SU-DHL-6 (cell line): Measurements from ENCODE around the gene ICA1.

Experiments
- H2AFZ ChIP-seq: fragments of 200-600 bp; sonication (generic); 2 replicates; pipeline ENCODE4 v1.6.1; 2014; ENCODE audit warnings: low read depth, mild to moderate bottlenecking, moderate library complexity, mixed read lengths, antibody characterized with exemption, low read length; ENCODE audit not compliant: severe bottlenecking
- H3F3A ChIP-seq: fragments of 200-600 bp; shearing (Covaris generic); 2 replicates; pipeline ENCODE4 v1.6.0; 2016; ENCODE audit warnings: antibody characterized with exemption, mild to moderate bottlenecking; ENCODE audit not compliant: insufficient read depth
- H3K27ac ChIP-seq: fragments of 200-600 bp; sonication (generic); 2 replicates; pipeline ENCODE4 v1.5.1; 2016; ENCODE audit warnings: low read depth, mild to moderate bottlenecking, low read length, moderate library complexity, mixed read lengths
- H3K27me3 ChIP-seq: fragments of 200-600 bp; sonication (generic), shearing (Covaris generic); 2 replicates; pipeline ENCODE4 v1.6.0; 2014; ENCODE audit warnings: mild to moderate bottlenecking, low read length
- H3K36me3 ChIP-seq: fragments of 200-600 bp; sonication (generic); 2 replicates; pipeline ENCODE4 v1.6.1; 2014; ENCODE audit warnings: mild to moderate bottlenecking, low read length, mixed read lengths
- H3K4me2 ChIP-seq: fragments of 300-600, 200-600 bp; shearing (Covaris generic), sonication (generic); 2 replicates; pipeline ENCODE4 v1.6.0; 2014; ENCODE audit warnings: low read length, low read depth, mild to moderate bottlenecking; ENCODE audit not compliant: poor library complexity, severe bottlenecking
- H3K4me3 ChIP-seq: fragments of 200-600 bp; sonication (generic); 2 replicates; pipeline ENCODE4 v1.5.1; 2014; ENCODE audit warnings: antibody characterized with exemption, low read length, mild to moderate bottlenecking, mixed read lengths; ENCODE audit not compliant: insufficient read depth, poor library complexity, severe bottlenecking
- H3K79me2 ChIP-seq: fragments of 200-600 bp; sonication (generic); 2 replicates; pipeline ENCODE4 v1.6.1; 2014; ENCODE audit warnings: mild to moderate bottlenecking, low read length, moderate library complexity; ENCODE audit not compliant: insufficient read depth
- H3K9ac ChIP-seq: fragments of 200-600 bp; sonication (generic); 2 replicates; pipeline ENCODE4 v1.7.0; 2014; ENCODE audit warnings: mild to moderate bottlenecking, low read length
- H3K9me2 ChIP-seq: fragments of 200-600 bp; sonication (generic); replicated peaks from 2 replicates; pipeline ENCODE4 v1.6.1; 2014; ENCODE audit warnings: low read length; ENCODE audit not compliant: insufficient read depth
- H3K9me3 ChIP-seq: fragments of 200-600 bp; sonication (generic); 2 replicates; pipeline ENCODE4 v1.6.1; 2014; ENCODE audit warnings: low read length, mixed read lengths; ENCODE audit not compliant: insufficient read depth
- H4K20me1 ChIP-seq: fragments of 200-600 bp; sonication (generic); 2 replicates; pipeline ENCODE4 v1.6.1; 2014; ENCODE audit warnings: low read depth, mild to moderate bottlenecking, antibody characterized with exemption, low read length, moderate library complexity, mixed read lengths
- EZH2phosphoT487 ChIP-seq: fragments of 200-600 bp; sonication (generic), shearing (Covaris generic); conservative IDR thresholded peaks from 2 replicates; pipeline ENCODE4 v1.6.1; 2018; ENCODE audit warnings: mild to moderate bottlenecking, antibody characterized with exemption, low read length, moderate library complexity, mixed read lengths
- TF ChIP-seq, protein P1 (sequence below): fragments of 200-600 bp; sonication (generic); IDR thresholded peaks from one replicate; pipeline ENCODE4 v1.5.1; 2017; ENCODE audit warnings: antibody characterized with exemption, mild to moderate bottlenecking, low read length, moderate library complexity; ENCODE audit not compliant: insufficient read depth, poor library complexity, severe bottlenecking

Gene ICA1

DNA sequence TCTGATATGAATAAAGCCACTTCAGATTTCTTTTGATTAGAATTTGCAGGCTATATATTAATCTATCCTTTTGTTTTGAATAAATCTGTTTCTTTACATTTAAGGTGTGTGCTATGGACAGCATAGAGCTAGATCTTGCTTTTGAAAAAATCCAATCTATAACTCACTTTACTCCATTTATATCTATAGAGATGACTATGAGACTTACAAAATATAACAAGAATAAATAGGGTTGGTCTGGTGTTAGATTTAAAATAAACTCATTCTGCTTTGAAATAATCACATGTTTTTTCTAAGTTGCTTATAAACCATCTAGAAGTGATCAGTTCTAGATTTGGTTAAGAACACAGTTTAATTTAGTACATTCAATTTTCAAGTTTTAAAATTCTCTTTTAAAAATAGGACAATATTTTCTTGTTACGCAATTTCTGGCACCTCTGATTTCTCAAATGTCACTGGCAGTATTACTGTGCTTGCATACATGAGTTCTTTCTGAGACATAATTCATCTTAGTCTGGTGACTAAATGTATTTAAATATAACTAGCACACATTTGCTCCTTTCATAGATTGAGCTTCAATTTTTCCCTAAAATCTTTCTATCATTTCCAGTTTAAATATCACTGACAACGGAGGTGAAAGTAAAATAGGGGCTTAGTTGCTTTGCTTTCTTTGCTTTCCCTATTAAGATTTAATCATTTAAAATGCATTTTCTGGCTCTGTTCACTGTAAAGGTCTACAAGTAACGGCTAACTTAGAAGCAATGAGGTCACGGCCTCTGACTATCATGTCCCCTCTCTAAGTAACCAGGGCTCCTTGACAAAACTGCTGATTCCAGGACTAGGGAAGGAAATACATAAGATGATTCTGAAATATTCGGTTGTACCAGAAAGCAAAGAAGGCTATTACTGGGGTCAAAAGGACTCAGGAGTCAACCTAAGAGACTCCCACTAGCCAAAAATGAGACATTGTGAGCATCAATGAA, 89.3 kb downstream of the ICA1 start:
- Histone ChIP-seq H3K36me3 (no peaks in the 10 kb centered on the region), H3K9me2 (no peaks in the 10 kb centered on the region), H3F3A (peaks cover 19% of the 10 kb centered on the region), H3K9me3 (no peaks in the 10 kb centered on the region), H3K4me2 (no peak overlapping the region), H3K27ac (no peak overlapping the region), H3K4me3 (no peak overlapping the region), H4K20me1 (no peaks in the 10 kb centered on the region), H3K9ac (no peak overlapping the region), H3K27me3 (no peaks in the 10 kb centered on the region), H2AFZ (no peak overlapping the region), H3K79me2 (no peaks in the 10 kb centered on the region)
- TF ChIP-seq, protein P1, sequence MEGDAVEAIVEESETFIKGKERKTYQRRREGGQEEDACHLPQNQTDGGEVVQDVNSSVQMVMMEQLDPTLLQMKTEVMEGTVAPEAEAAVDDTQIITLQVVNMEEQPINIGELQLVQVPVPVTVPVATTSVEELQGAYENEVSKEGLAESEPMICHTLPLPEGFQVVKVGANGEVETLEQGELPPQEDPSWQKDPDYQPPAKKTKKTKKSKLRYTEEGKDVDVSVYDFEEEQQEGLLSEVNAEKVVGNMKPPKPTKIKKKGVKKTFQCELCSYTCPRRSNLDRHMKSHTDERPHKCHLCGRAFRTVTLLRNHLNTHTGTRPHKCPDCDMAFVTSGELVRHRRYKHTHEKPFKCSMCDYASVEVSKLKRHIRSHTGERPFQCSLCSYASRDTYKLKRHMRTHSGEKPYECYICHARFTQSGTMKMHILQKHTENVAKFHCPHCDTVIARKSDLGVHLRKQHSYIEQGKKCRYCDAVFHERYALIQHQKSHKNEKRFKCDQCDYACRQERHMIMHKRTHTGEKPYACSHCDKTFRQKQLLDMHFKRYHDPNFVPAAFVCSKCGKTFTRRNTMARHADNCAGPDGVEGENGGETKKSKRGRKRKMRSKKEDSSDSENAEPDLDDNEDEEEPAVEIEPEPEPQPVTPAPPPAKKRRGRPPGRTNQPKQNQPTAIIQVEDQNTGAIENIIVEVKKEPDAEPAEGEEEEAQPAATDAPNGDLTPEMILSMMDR, result no peak
- TF ChIP-seq EZH2phosphoT487, result no peak

GRCh38 chr7:8169171-8169570, 92.8 kb downstream of the ICA1 start:
- H4K20me1 ChIP-seq, result no peaks in the 10 kb centered on the region
- H3K4me2 ChIP-seq, result no peak overlapping the region
- no peaks in the 10 kb centered on the region for H3F3A ChIP-seq
- H3K9me3 ChIP-seq, result no peaks in the 10 kb centered on the region
- H3K9me2 ChIP-seq, result no peaks in the 10 kb centered on the region
- no peak overlapping the region for H3K4me3 ChIP-seq
- H2AFZ ChIP-seq, result no peak overlapping the region
- H3K79me2 ChIP-seq, result no peaks in the 10 kb centered on the region
- H3K27ac ChIP-seq, result no peak overlapping the region
- no peaks in the 10 kb centered on the region for H3K27me3 ChIP-seq
- no peaks in the 10 kb centered on the region for H3K36me3 ChIP-seq
- TF ChIP-seq, protein P1, result no peak
- no peak for TF ChIP-seq EZH2phosphoT487
- H3K9ac ChIP-seq, result no peak overlapping the region

- no peak overlapping the region for H3K4me3 ChIP-seq
- no peak overlapping the region for H3K27ac ChIP-seq
- no peak overlapping the region for H3K9ac ChIP-seq
- no peaks in the 10 kb centered on the region for H3K9me3 ChIP-seq
- H3K9me2 ChIP-seq, result no peaks in the 10 kb centered on the region
- no peak overlapping the region for H3K4me2 ChIP-seq
- no peaks in the 10 kb centered on the region for H3K36me3 ChIP-seq
- no peaks in the 10 kb centered on the region for H4K20me1 ChIP-seq
- H3K27me3 ChIP-seq, result no peaks in the 10 kb centered on the region
- no peaks in the 10 kb centered on the region for H3K79me2 ChIP-seq
- H2AFZ ChIP-seq, result no peak overlapping the region
- TF ChIP-seq EZH2phosphoT487, result no peak
- TF ChIP-seq, protein P1, result no peak
- no peaks in the 10 kb centered on the region for H3F3A ChIP-seq
These were observed 93.6 kb downstream of the ICA1 start for GRCh38 chr7:8168336-8168735.
